CD8-positive, alpha-beta memory T cell (primary cell): ENCODE data around the gene PRKG1. TPM values are rescaled to one million over a fixed set of nuclear protein-coding genes. Genes with fewer than 3 reads are reported as not detected.

Source experiments
- CTCF ChIA-PET: fragments of 350-600 bp; sonication (Branson Sonifier 250); formaldehyde crosslinking; loops from one replicate; lab custom pipeline; 2021; ENCODE audit warnings: antibody characterized with exemption; lab: Charles Lee
- POLR2A ChIA-PET: fragments of 350-600 bp; sonication (Branson Sonifier 250); formaldehyde crosslinking; loops from one replicate; lab custom pipeline; 2021; ENCODE audit warnings: antibody characterized with exemption; lab: Charles Lee
- DNase-seq, 5 donors: peaks; one replicate each; pipeline versions ENCODE4 v3.0.0 to v3.0.0-alpha.2; 2020 to 2022; ENCODE audit warnings: mixed read lengths in 1 of 5
- H3K27ac ChIP-seq: one replicate; pipeline ENCODE4 v1.7.0; 2013; ENCODE audit warnings: low read depth, mild to moderate bottlenecking, low read length, moderate library complexity
- H3K27me3 ChIP-seq: 2 replicates; pipeline ENCODE4 v1.7.0; 2013; ENCODE audit warnings: low read length, mild to moderate bottlenecking; ENCODE audit not compliant: insufficient read depth, poor library complexity, severe bottlenecking
- H3K36me3 ChIP-seq: 2 replicates; pipeline ENCODE4 v1.7.0; 2013; ENCODE audit warnings: mild to moderate bottlenecking, low read length, moderate library complexity; ENCODE audit not compliant: insufficient read depth
- H3K4me1 ChIP-seq: 2 replicates; pipeline ENCODE4 v1.7.0; 2013; ENCODE audit warnings: mild to moderate bottlenecking, low read length, moderate library complexity; ENCODE audit not compliant: insufficient read depth
- H3K4me3 ChIP-seq: 2 replicates; pipeline ENCODE4 v1.7.0; 2013; ENCODE audit warnings: mild to moderate bottlenecking, low read length
- H3K9me3 ChIP-seq: 2 replicates; pipeline ENCODE4 v1.7.0; 2013; ENCODE audit warnings: mild to moderate bottlenecking, low read length
- H3K27ac Mint-ChIP-seq, 8 donors: one replicate each; pipeline ENCODE4 v1.8.0; 2020 to 2021; ENCODE audit warnings: mixed read lengths in 8 of 8, mild to moderate bottlenecking in 6 of 8, inconsistent platforms in 3 of 8, moderate library complexity in 3 of 8
- H3K27me3 Mint-ChIP-seq, 2 donors: one replicate each; pipeline ENCODE4 v1.8.0; 2020 to 2021; ENCODE audit warnings: mixed read lengths in 2 of 2, mild to moderate bottlenecking in 1 of 2, moderate library complexity in 1 of 2
- H3K36me3 Mint-ChIP-seq, 3 donors: one replicate each; pipeline ENCODE4 v1.8.0; 2020 to 2021; ENCODE audit warnings: mixed read lengths in 3 of 3, inconsistent platforms in 1 of 3, mild to moderate bottlenecking in 1 of 3
- H3K4me1 Mint-ChIP-seq, 3 donors: one replicate each; pipeline ENCODE4 v1.8.0; 2020 to 2021; ENCODE audit warnings: mixed read lengths in 3 of 3, inconsistent platforms in 1 of 3, mild to moderate bottlenecking in 1 of 3
- H3K4me3 Mint-ChIP-seq, 7 donors: one replicate each; pipeline ENCODE4 v1.8.0; 2020 to 2021; ENCODE audit warnings: mixed read lengths in 7 of 7, mild to moderate bottlenecking in 6 of 7, moderate library complexity in 4 of 7, inconsistent platforms in 2 of 7
- H3K9me3 Mint-ChIP-seq, 5 donors: one replicate each; pipeline ENCODE4 v1.8.0; 2020 to 2022; ENCODE audit warnings: mixed read lengths in 5 of 5, mild to moderate bottlenecking in 3 of 5, moderate library complexity in 2 of 5, inconsistent platforms in 1 of 5
- polyA plus RNA-seq: library from polyadenylated mRNA; unstranded; fragments of 300-500 nt; fragmentation: Illumina TruSeq; gene quantifications from one replicate; pipeline ENCODE4 v1.2.3, GENCODE V29; 2021
- total RNA-seq, 2 experiments: library from RNA; stranded (reverse); gene quantifications; one replicate each; pipeline ENCODE4 v1.2.3, GENCODE V29; 2021

PRKG1 gene
- total and polyA plus RNA-seq, 3 experiments from 2014 or later = not detected

DNA sequence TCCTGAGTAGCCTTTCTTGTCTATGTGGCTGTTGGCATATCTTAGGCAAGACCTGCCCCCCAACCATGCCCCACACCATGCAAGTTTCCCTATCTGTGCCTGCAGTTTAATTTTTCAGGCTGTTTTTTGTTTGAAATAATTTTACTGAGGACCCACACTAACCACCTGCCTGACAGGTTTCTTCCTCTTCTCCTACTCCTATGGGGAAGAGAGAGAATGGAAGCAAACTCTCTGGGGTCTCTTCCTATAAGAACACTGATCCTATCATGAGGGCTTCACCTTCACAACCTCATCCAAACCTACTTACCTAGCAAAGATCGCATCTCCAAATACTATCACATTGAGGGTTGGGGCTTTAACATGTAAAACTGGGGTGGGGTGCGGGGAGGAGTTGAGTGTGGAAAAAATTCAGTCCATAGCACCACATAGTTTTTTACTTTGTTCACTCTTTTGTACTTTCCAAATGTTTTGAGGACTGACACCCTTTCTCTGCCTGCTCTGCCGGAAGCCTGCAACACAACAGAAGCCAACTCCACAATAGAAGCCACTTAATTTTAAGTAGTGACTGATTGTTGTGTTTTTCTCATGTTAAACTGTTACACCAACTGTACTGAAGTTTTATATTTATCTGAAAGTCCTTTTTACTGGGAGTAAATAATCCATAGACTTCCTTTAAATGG, 692.3 kb downstream of the PRKG1 start:
- ChIA-PET POLR2A (no interaction called here), CTCF (no interaction called here)
- Histone ChIP-seq H3K36me3 (no peaks in the 10 kb centered on the region), H3K27ac (no peak overlapping the region), H3K4me3 (no peak overlapping the region), H3K9me3 (no peaks in the 10 kb centered on the region), H3K27me3 (no peaks in the 10 kb centered on the region), H3K4me1 (no peaks in the 10 kb centered on the region)
- Mint-ChIP-seq H3K27me3 (peaks cover 5 to 6% of the 10 kb centered on the region in 2 donors), H3K4me3 (no peak overlapping the region), H3K27ac (no peak overlapping the region), H3K4me1 (no peaks in the 10 kb centered on the region), H3K9me3 (peaks cover 2 to 12% (median 7%) of the 10 kb centered on the region in 5 donors), H3K36me3 (peaks cover 0 to 5% (median 0%) of the 10 kb centered on the region in 3 donors)
- no peak for DNase-seq

DNA sequence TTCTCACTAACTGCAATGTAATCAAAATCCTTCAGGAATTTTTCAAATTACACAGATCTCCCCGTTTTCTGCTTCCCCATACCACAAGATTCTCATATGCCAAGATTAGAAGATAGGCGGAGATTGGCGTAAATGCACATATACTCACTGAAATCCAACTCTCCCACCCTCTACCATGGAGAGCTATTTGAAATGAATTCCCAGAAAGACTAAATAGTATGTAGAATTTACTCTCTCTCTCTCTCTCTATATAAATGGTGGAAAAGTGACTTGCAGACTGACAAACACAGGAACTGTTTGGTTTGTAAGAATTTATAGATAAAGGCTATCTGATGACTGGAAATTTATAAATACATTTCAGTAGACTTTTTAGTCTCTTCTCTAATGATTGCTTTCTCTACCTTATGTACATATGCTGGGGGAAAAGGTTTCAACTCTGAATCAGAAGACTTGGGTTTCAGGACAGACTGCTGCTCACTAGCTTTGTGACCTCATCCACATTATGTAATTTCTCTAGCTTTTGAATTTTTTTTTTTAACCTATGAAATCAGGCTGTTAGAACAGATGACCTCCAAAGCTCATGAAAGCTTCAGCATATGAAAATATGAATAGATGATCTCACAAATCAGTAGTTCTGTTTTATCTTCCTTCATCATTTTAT, 692.9 kb downstream of the PRKG1 start:
- Histone ChIP-seq H3K36me3 (no peaks in the 10 kb centered on the region), H3K27ac (no peak overlapping the region), H3K4me3 (no peak overlapping the region), H3K4me1 (no peaks in the 10 kb centered on the region), H3K27me3 (no peaks in the 10 kb centered on the region), H3K9me3 (no peaks in the 10 kb centered on the region)
- POLR2A ChIA-PET = no interaction called here
- Mint-ChIP-seq H3K27me3 (peaks cover 5 to 6% of the 10 kb centered on the region in 2 donors), H3K9me3 (peaks cover 2 to 12% (median 7%) of the 10 kb centered on the region in 5 donors), H3K4me3 (no peak overlapping the region), H3K27ac (no peak overlapping the region), H3K4me1 (no peaks in the 10 kb centered on the region), H3K36me3 (peaks cover 0 to 5% (median 0%) of the 10 kb centered on the region in 3 donors)
- DNase-seq = no peak
- CTCF ChIA-PET = no interaction called here

DNA sequence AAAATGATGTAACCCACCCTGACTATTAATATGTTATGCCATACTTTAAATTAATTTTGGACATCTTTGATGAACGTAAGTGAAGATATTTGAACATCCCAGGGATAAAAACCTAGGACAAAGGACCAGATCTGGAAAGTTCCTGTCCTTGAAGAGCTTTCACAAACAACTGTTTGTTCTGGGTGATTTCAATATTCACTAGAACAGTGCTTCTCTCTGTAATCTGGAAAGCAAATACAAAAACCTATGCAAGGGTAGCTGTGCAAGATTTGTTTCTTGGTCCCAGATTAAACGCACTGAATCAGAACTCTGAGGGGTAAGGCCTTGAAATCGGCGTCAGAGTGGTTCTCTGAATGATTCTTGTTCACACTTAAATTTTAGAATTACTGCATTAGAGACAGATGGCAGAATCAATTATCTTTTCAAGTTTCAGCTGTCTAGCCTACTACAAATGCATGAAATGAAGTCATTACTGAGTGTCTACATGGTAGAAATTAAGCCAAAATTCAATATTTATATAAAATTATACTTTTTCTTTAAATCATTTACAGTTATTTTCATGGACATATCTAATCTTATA, 694.7 kb downstream of the PRKG1 start:
- Mint-ChIP-seq H3K4me3 (no peak overlapping the region), H3K27ac (no peak overlapping the region)

DNA sequence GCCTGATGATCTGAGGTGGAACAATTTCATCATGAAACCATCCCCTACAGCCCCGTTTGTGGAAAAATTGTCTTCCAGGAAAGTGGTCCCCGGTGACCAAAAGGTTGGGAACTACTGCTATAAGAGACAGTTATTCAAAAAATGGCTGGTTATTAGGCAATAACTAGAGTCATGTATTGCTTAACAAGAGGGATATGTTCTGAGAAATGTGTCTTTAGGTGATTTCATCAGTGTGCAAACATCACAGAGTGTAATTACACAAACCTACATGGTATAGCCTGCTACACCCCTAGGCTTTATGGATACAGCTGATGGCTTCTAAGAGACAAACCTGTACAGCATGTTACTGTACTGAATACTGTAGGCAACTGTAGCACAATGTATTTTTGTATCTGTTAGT, 696.4 kb downstream of the PRKG1 start:
- H3K4me3 ChIP-seq = no peak overlapping the region
- DNase-seq = no peak
- no peaks in the 10 kb centered on the region for H3K36me3 ChIP-seq
- H3K9me3 Mint-ChIP-seq = peaks cover 2 to 12% (median 5%) of the 10 kb centered on the region in 5 donors
- H3K27ac ChIP-seq = no peak overlapping the region
- H3K4me3 Mint-ChIP-seq = no peak overlapping the region
- H3K4me1 Mint-ChIP-seq = no peaks in the 10 kb centered on the region
- no peaks in the 10 kb centered on the region for H3K9me3 ChIP-seq
- H3K4me1 ChIP-seq = no peaks in the 10 kb centered on the region
- H3K27ac Mint-ChIP-seq = no peak overlapping the region
- no peaks in the 10 kb centered on the region for H3K27me3 ChIP-seq
- peaks cover 0 to 5% (median 0%) of the 10 kb centered on the region in 3 donors for H3K36me3 Mint-ChIP-seq
- POLR2A ChIA-PET = no interaction called here
- CTCF ChIA-PET = no interaction called here
- peaks cover 5 to 6% of the 10 kb centered on the region in 2 donors for H3K27me3 Mint-ChIP-seq

More for the DNA sequence above, 694.7 kb downstream of the PRKG1 start:
- Histone ChIP-seq H3K4me1 (no peaks in the 10 kb centered on the region), H3K36me3 (no peaks in the 10 kb centered on the region), H3K9me3 (no peaks in the 10 kb centered on the region), H3K27ac (no peak overlapping the region), H3K4me3 (no peak overlapping the region), H3K27me3 (no peaks in the 10 kb centered on the region)
- no peak for DNase-seq
- H3K4me1 Mint-ChIP-seq = no peaks in the 10 kb centered on the region
- H3K36me3 Mint-ChIP-seq = peaks cover 0 to 5% (median 0%) of the 10 kb centered on the region in 3 donors
- POLR2A ChIA-PET = no interaction called here
- CTCF ChIA-PET = no interaction called here
- peaks cover 2 to 12% (median 7%) of the 10 kb centered on the region in 5 donors for H3K9me3 Mint-ChIP-seq
- H3K27me3 Mint-ChIP-seq = peaks cover 5 to 6% of the 10 kb centered on the region in 2 donors

DNA sequence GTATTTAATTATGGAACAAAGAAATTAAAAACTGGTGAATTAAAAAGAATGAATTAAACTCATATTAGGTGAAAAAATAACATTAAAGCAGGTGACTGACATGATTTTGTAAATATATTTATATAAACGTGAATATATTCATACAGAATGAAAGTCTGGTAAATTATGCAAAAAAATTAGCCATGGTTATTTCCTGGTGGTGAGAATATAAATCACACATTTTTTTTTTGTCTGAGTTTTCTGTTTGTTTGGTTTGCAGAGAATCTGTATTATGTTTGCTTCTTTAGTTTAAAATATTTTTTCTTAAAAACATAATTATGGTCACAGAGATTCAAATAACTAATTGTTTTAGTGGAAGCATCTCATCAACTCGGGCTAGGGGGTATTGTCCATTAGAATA, 698.1 kb downstream of the PRKG1 start:
- ChIA-PET CTCF (no interaction called here), POLR2A (no interaction called here)
- Histone ChIP-seq H3K4me3 (no peak overlapping the region), H3K4me1 (no peaks in the 10 kb centered on the region), H3K36me3 (no peaks in the 10 kb centered on the region), H3K9me3 (no peaks in the 10 kb centered on the region), H3K27me3 (no peaks in the 10 kb centered on the region), H3K27ac (no peak overlapping the region)
- Mint-ChIP-seq H3K4me3 (no peak overlapping the region), H3K27me3 (no peaks in the 10 kb centered on the region), H3K4me1 (no peaks in the 10 kb centered on the region), H3K9me3 (no peaks in the 10 kb centered on the region), H3K27ac (no peak overlapping the region), H3K36me3 (no peaks in the 10 kb centered on the region)
- no peak for DNase-seq

DNA sequence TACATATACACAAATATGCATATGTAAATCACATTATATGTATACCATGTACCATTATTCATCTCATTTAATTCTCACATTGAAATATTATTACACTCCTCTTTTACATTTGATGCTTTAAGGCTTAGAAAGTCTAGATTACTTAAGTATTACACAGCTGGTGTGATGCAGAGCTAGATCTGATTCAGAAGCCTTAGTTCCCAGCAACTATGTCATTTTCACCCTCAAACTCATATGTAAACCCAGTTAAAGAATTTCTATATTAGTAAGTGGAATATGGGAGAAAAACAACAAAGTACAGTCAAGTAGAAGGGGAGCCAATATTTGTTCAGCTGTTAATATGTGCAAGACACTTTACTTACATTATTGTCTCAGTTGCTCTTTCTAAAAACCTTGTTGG, 699.4 kb downstream of the PRKG1 start:
- Histone ChIP-seq H3K4me3 (no peak overlapping the region), H3K4me1 (no peaks in the 10 kb centered on the region), H3K27me3 (no peaks in the 10 kb centered on the region), H3K36me3 (no peaks in the 10 kb centered on the region), H3K27ac (no peak overlapping the region), H3K9me3 (no peaks in the 10 kb centered on the region)
- CTCF ChIA-PET = no interaction called here
- H3K27ac Mint-ChIP-seq = no peak overlapping the region
- no peaks in the 10 kb centered on the region for H3K36me3 Mint-ChIP-seq
- no peak overlapping the region for H3K4me3 Mint-ChIP-seq
- H3K27me3 Mint-ChIP-seq = peaks cover 0 to 2% of the 10 kb centered on the region in 2 donors
- POLR2A ChIA-PET = no interaction called here
- H3K9me3 Mint-ChIP-seq = no peaks in the 10 kb centered on the region
- no peaks in the 10 kb centered on the region for H3K4me1 Mint-ChIP-seq
- no peak for DNase-seq

DNA sequence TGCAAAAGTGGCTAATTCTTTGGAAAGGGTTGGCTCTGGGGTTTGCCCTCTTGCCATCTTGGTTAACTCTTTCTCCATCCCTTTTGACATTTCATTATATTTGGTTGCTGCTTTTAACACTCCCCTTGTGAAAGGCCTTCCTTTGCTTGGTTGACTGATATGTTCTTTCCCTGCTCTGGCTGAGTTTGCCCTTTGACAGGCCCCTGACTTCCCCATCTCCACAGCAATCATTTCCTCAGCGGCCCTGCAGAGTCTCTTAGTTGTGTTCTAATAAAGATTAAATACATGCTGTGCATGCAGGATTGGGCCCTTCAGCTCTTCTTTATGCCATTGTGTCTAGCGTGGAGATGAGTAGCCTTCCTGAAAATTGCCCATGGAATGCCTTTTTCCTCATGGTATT, 709.7 kb downstream of the PRKG1 start:
- no peak for DNase-seq
- no peaks in the 10 kb centered on the region for H3K36me3 Mint-ChIP-seq
- ChIA-PET CTCF (no interaction called here), POLR2A (no interaction called here)
- no peaks in the 10 kb centered on the region for H3K9me3 Mint-ChIP-seq
- Histone ChIP-seq H3K4me1 (no peaks in the 10 kb centered on the region), H3K36me3 (no peaks in the 10 kb centered on the region), H3K9me3 (no peaks in the 10 kb centered on the region), H3K27ac (no peak overlapping the region), H3K27me3 (no peaks in the 10 kb centered on the region), H3K4me3 (no peak overlapping the region)
- H3K27ac Mint-ChIP-seq = no peak overlapping the region
- no peak overlapping the region for H3K4me3 Mint-ChIP-seq
- H3K27me3 Mint-ChIP-seq = peaks cover 0 to 3% of the 10 kb centered on the region in 2 donors
- no peaks in the 10 kb centered on the region for H3K4me1 Mint-ChIP-seq

DNA sequence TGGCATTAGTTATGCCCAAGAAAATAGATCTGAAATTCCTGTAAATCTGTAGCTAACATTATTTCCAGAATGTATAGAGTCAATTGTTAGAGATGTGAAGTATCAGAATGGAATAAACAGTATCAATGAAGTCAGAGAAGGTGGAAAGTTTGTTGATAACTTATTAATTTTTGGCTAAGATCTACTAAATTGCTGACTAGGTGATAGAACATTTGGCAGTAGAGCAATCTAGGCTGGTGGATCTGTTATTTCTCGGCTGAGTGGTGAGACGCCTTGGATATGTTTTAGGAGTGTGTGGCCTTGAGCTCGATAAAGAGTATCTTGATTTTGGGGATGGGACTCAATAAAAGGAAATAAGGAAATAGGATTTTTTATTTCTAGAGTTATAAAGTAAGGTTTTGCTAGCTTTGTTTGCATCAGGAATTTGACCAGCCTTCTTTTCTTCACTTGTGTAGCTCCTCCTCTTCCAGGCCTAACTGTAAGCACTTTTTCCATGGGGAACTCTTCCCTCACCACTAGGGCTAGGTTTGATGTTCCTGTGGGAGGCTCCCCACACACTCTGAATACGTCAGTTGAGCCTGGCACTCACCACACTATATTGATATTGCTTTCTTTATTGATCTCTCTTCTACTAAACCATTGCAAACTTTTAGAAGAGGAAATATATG, 711.9 kb downstream of the PRKG1 start:
- CTCF ChIA-PET = no interaction called here
- no peaks in the 10 kb centered on the region for H3K9me3 ChIP-seq
- peaks cover 0 to 3% of the 10 kb centered on the region in 2 donors for H3K27me3 Mint-ChIP-seq
- H3K4me1 Mint-ChIP-seq = no peaks in the 10 kb centered on the region
- H3K4me3 ChIP-seq = no peak overlapping the region
- H3K36me3 ChIP-seq = no peaks in the 10 kb centered on the region
- peaks cover 0 to under 1% (median 0%) of the 10 kb centered on the region in 5 donors for H3K9me3 Mint-ChIP-seq
- H3K27me3 ChIP-seq = no peaks in the 10 kb centered on the region
- no peak for DNase-seq
- no peak overlapping the region for H3K4me3 Mint-ChIP-seq
- POLR2A ChIA-PET = no interaction called here
- no peaks in the 10 kb centered on the region for H3K4me1 ChIP-seq
- peak overlapping the region in 1 of 8 donors; percentile 1 for H3K27ac Mint-ChIP-seq
- H3K27ac ChIP-seq = no peak overlapping the region
- H3K36me3 Mint-ChIP-seq = no peaks in the 10 kb centered on the region
